ENCODE data around the gene RPL27. TPM values are rescaled to one million over a fixed set of nuclear protein-coding genes. Genes with fewer than 3 reads are reported as not detected.

The RPL27 gene
- 2,696 to 3,813 TPM (median 2,782 TPM) in 5 replicates for total RNA-seq (2022; extraction: Qiagen RNA extraction)

GRCh38 chr17:42997984-42998938 is at the start of gene RPL27:
Gene RPL27, plus strand, starts transcription at chr17:42998419. Its CDS starts 332 bp downstream, at chr17:42998751.

DNA sequence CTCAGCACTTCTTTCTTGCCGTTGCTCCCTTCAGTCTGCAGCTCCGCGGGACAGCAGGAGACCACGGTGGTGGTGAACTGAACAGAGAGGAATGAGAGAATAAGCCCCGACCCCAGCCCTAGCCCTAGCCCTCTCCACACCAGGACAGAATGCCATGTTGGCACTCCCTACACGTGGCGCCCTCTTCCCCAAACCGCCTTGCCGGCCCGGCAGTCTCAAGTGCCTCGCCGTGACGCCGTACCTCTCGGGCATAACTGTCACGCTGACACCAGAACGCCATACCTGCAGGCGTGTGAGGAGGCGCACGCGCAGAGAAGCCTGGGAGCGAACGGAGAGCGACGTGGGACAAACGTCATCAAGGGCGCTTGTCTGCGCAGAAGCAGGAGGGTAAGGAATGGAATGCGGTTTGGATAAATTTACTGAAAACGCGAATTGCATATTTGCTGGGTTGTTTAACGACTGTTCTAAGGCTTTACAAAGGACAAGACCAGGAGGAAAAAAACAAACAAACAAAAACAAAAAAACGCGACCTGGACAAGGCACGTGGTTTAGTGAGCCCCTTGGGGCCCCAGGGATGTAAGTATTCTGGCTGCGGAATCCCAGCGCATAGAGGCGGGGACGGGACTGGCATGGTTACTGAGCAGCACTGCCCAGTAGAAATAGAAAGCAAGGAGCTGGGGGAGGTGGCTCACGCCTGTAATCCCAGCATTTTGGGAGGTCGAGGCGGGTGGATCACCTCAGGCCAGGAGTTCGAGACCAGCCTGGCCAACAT is 33.9 kb upstream of the RPL27 start, which contains the start of gene AARSD1:
AARSD1 (minus strand) TSS at position 294 of the 772 bp plus-strand sequence; CDS start at position 280, 14 bp downstream.

DNA sequence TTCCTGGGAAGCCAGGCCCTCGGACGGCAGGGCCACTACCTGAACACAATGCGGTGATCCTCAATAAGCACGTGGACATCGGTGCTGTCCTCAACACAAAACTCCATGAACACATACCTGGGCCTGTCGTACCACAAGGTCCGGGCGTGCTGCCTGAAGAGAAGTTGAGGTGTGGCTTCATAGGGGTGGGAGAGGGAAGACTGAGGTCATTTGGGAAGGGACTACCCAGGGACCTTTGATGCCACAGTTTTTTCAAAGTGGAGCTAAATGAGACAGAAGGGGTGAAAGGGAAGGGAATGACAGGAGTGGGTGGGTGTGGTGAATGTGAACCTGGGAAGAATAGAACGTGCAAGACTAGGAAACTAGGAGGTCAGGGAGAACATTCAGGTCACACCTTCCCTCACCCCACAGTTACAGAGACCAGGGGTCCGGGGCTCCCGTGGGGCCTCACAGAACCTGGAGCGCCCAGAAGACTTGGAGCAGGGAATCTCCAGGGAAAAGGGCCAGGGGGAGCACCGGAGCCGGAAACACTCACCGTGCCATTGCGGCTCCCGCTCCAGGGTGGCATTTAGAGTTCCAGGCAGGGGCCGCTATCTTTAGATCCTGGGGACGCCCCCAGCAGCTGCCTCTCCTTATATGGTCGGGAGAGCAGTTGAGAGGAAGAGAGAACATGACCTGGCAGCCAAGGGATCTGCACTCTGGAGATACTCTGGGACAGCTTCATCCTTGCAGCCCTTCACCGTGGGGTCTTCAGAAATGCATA is 18.5 kb upstream of the RPL27 start, which contains the start of gene PTGES3L:
PTGES3L (minus strand) TSS at position 570 of the 763 bp plus-strand sequence; CDS start at position 543, 27 bp downstream.

DNA sequence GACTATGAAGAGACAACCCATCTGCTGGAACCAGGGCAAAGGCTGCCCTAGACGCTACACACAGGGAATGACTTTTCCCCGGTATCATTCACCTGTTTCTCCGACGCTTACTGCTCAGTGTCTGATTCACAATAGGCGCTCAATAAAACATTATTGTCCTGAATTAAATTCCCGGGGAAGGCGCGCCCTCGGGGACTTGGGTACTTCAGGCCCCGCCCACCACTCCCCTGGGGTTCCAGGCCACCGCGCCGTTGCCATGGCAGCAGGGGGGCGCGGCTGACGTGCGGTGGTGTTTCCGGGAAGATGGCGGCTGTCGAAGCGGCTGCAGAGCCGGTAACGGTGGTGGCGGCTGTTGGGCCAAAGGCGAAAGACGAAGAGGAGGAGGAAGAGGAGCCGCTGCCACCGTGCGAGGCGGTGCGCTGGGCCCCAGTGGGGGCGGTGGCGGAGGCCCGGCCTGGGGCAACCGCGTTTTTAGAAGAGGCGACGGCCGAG is 17.9 kb upstream of the RPL27 start, which contains the start of gene RUNDC1:
RUNDC1 (plus strand) TSS at position 292 of the 492 bp plus-strand sequence; CDS start at position 304, 12 bp downstream.

DNA sequence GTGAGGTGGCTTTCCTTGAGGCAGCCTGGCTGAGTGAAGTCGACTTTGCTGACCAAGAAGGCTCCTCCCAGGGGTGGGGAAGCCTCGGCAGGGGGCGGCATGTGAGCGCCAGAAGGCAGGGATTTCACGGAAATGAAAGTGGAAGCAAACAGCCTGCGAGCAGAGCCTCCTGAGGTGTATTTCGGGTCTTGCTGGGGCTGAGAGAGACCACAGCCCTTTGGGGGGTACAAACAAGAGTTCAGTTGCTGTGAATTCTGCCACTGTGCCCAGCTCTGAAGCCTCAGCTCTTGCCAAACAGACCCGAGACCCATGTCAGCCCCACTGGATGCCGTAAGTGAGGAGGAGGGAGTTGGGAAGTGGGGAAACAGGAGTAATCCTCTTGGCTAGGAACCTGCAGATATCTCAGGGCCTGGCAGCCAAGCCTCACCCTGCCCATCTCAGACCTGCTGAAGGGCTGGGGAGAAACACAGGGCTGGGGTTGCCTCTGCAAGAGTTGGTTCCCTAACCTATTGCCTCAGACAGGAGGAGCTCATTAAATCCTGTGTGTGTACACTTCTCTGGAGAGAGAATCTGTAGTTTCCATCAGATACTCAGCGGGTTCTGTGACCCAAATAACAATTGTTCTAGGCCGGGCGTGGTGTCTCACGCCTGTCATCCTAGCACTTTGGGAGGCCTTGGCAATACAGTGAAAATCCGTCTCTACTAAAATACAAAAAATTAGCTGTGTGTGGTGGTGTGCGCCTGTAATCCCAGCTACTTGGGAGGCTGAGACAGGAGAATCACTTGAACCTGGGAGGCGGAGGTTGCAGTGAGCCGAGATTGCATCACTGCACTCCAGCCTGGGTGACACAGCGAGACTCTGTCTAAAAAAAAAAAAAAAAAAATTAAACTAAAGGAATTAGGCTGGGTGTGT is 8.7 kb downstream of the RPL27 start, which contains the start of gene IFI35:
IFI35 (plus strand) TSS at position 146 of the 913 bp plus-strand sequence; CDS start at position 310, 164 bp downstream.

GRCh38 chr17:43021741-43022512 is 23.7 kb downstream of the RPL27 start, which contains the start of gene VAT1:
Gene VAT1, minus strand, starts transcription at chr17:43022385. Its CDS starts 63 bp downstream, at chr17:43022322.

DNA sequence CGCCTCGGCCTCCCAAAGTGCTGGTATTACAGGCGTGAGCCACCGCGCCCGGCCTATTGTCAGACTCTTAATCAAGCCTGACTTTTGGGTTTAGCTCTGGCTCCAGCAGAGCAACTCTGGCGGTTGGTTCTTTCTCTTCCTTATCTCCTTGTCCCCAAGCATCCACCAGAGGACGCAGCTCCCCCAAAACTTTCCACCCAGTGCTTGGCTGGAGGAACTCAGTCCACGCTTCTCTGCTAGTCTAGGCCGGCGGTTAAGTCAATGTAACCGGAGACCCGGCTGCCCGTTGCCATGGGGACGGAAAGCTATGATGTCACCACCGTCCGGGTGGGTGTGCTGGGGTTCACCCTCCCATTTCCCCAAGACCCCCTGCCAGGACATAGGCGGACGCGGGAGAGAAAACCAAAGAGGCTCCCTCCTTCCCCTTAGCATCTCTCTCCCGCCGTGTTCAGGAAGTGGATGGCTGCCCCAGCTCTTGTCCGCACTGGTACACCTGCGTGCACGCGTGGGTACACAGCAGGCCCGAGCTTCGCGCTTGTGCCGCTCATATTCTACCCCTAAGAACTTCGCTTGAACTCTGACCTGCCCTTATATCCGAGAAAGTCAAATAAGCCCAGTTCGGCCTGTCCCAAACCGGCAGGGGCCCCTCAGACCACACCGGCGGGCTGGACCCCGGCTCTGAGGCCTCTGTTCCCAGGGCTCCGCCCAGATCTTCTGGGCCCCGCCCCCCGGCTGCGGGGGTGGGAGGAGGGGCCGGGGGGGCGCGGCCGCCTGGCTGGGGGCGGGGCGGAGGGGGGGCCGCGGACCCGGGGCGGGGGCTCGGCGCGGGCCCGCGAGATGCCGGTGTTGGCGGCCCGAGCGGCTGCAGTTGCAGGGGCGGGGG is 26.4 kb downstream of the RPL27 start, which contains the start of gene RND2:
RND2 (plus strand) TSS at position 825 of the 883 bp plus-strand sequence. CDS start 117 bp downstream, outside the sequence.

Other genes starting within 250 kb of the RPL27 start
- 0.67 to 1.5 TPM (median 0.77 TPM) in 5 replicates for gene RAMP2, start 237.2 kb upstream of the RPL27 start, total RNA-seq (2022; extraction: Qiagen RNA extraction)
- gene VPS25, start 225.0 kb upstream of the RPL27 start, total RNA-seq (2022; extraction: Qiagen RNA extraction) = 112 to 135 TPM (median 113 TPM) in 5 replicates
- gene WNK4, start 217.8 kb upstream of the RPL27 start, total RNA-seq (2022; extraction: Qiagen RNA extraction) = 0.50 to 1.7 TPM (median 1.1 TPM) in 5 replicates
- gene COA3, start 199.7 kb upstream of the RPL27 start, total RNA-seq (2022; extraction: Qiagen RNA extraction) = 120 to 129 TPM (median 122 TPM) in 5 replicates
- gene CNTD1, start 199.6 kb upstream of the RPL27 start, total RNA-seq (2022; extraction: Qiagen RNA extraction) = 0.07 TPM in 1 of 5 replicates, not detected in the others
- gene BECN1, start 174.1 kb upstream of the RPL27 start, total RNA-seq (2022; extraction: Qiagen RNA extraction) = 82.3 to 107 TPM (median 86.1 TPM) in 5 replicates
- gene PSME3, start 165.0 kb upstream of the RPL27 start, total RNA-seq (2022; extraction: Qiagen RNA extraction) = 236 to 259 TPM (median 252 TPM) in 5 replicates
- 1.6 to 3.0 TPM (median 2.4 TPM) in 5 replicates for gene AOC2, start 153.8 kb upstream of the RPL27 start, total RNA-seq (2022; extraction: Qiagen RNA extraction)
- 0.86 to 2.0 TPM (median 1.1 TPM) in 5 replicates for gene AOC3, start 147.2 kb upstream of the RPL27 start, total RNA-seq (2022; extraction: Qiagen RNA extraction)
- gene G6PC1, start 97.6 kb upstream of the RPL27 start, total RNA-seq (2022; extraction: Qiagen RNA extraction) = 0.06 to 0.09 TPM (median 0.08 TPM) in 3 of 5 replicates, not detected in the others
- gene AARSD1, start 34.0 kb upstream of the RPL27 start, total RNA-seq (2022; extraction: Qiagen RNA extraction) = 54.0 to 57.5 TPM (median 55.9 TPM) in 5 replicates
- gene PTGES3L, start 18.3 kb upstream of the RPL27 start, total RNA-seq (2022; extraction: Qiagen RNA extraction) = 0.71 to 1.1 TPM (median 0.84 TPM) in 5 replicates
- 17.8 to 22.8 TPM (median 21.4 TPM) in 5 replicates for gene RUNDC1, start 17.9 kb upstream of the RPL27 start, total RNA-seq (2022; extraction: Qiagen RNA extraction)
- gene IFI35, start 8.4 kb downstream of the RPL27 start, total RNA-seq (2022; extraction: Qiagen RNA extraction) = 16.3 to 18.6 TPM (median 17.6 TPM) in 5 replicates
- gene VAT1, start 24.0 kb downstream of the RPL27 start, total RNA-seq (2022; extraction: Qiagen RNA extraction) = 208 to 244 TPM (median 229 TPM) in 5 replicates
- 0.11 to 0.21 TPM (median 0.13 TPM) in 5 replicates for gene RND2, start 26.8 kb downstream of the RPL27 start, total RNA-seq (2022; extraction: Qiagen RNA extraction)
- gene BRCA1, start 126.9 kb downstream of the RPL27 start, total RNA-seq (2022; extraction: Qiagen RNA extraction) = 21.7 to 30.5 TPM (median 27.9 TPM) in 5 replicates
- gene NBR1, start 172.8 kb downstream of the RPL27 start, total RNA-seq (2022; extraction: Qiagen RNA extraction) = 33.4 to 45.1 TPM (median 40.7 TPM) in 5 replicates
- 0.63 to 1.5 TPM (median 1.1 TPM) in 5 replicates for gene TMEM106A, start 213.5 kb downstream of the RPL27 start, total RNA-seq (2022; extraction: Qiagen RNA extraction)
- gene CCDC200, start 230.2 kb downstream of the RPL27 start, total RNA-seq (2022; extraction: Qiagen RNA extraction) = 0.14 TPM in 1 of 5 replicates, not detected in the others
- gene RNU2-1, start 235.6 kb downstream of the RPL27 start, total RNA-seq (2022; extraction: Qiagen RNA extraction) = not detected in 5 replicates

Measured in A549 treated with dexamethasone at 1 μM for 4 hours (cell line).